ENCODE results near the gene ASXL3. TPM values are rescaled to one million over a fixed set of nuclear protein-coding genes. Genes with fewer than 3 reads are reported as not detected.

Gene ASXL3
- total and polyA plus RNA-seq, 2 donors (not counting 3 experiments of a cell fraction or from before 2014, with no cell fraction given): 0.07 to 0.27 TPM

GRCh38 chr18:33567705-33568104, 10.3 kb upstream of the ASXL3 start:
- Histone ChIP-seq H3K9me1 (replicated peaks; ENCODE audit: control insufficient read depth, extremely low read depth, insufficient read depth, low read length) (no peaks in the 10 kb centered on the region), H4K20me1 (replicated peaks; ENCODE audit: control insufficient read depth, extremely low read depth, insufficient read depth, low read length) (no peaks in the 10 kb centered on the region), H3K36me3 (ENCODE audit: control insufficient read depth in 2 of 2, extremely low read depth in 1 of 2, insufficient read depth in 2 of 2, low read length in 2 of 2) (no peaks in the 10 kb centered on the region), H3K4me3 (replicated peaks in 1 of 3; ENCODE audit: insufficient read depth in 1 of 3, low read depth in 1 of 3, low read length in 3 of 3) (no peak overlapping the region), H3K79me2 (ENCODE audit: control insufficient read depth, insufficient read depth, low read length) (no peaks in the 10 kb centered on the region), H3K9ac (replicated peaks; ENCODE audit: extremely low read depth, insufficient read depth, low read length) (no peak overlapping the region), H2AFZ (ENCODE audit: low read depth, low read length) (no peak overlapping the region), H3K4me1 (ENCODE audit: control insufficient read depth, extremely low read depth, insufficient read depth, low read length) (no peaks in the 10 kb centered on the region), H3K27me3 (ENCODE audit: control insufficient read depth in 2 of 2, insufficient read depth in 2 of 2, low read length in 2 of 2) (no peaks in the 10 kb centered on the region), H3K4me2 (ENCODE audit: insufficient read depth, low read length) (no peak overlapping the region), H3K27ac (ENCODE audit: insufficient read depth, low read depth, low read length) (no peak overlapping the region), H3K9me3 (replicated peaks; ENCODE audit: control insufficient read depth, insufficient read depth, low read length) (no peaks in the 10 kb centered on the region)
- FAIRE-seq: no peak
- BruUV-seq (replicated peaks): no TSS peak
- dilution Hi-C loops (cut with MboI; ENCODE audit: extremely low pct_ligation_motif_present, low sequenced_read_pairs) (no loop called here), intact Hi-C loops (cut with micrococcal nuclease) (no loop called here)
- ChIA-PET CTCF (no interaction called here), POLR2A (no interaction called here)
- no peak for DNase-seq (ENCODE audit: low read depth, low spot score)
- TF ChIP-seq POLR2AphosphoS5 (IDR thresholded peaks at IDR 0.05; ENCODE audit: insufficient read depth, low read depth, low read length) (no peak), FOS (IDR thresholded peaks at IDR 0.05; ENCODE audit: borderline replicate concordance, insufficient read depth, low read length) (no peak), CTCF (IDR thresholded peaks at IDR 0.05; ENCODE audit: extremely low read depth in 1 of 2, insufficient read depth in 1 of 2, low read depth in 1 of 2, low read length in 2 of 2) (no peak), MYC (IDR thresholded peaks at IDR 0.05; ENCODE audit: low read depth, low read length) (no peak), POLR2A (IDR thresholded peaks at IDR 0.05; ENCODE audit: low read depth, low read length) (no peak), EZH2 (IDR thresholded peaks at IDR 0.05; ENCODE audit: borderline replicate concordance, low read depth, low read length, severe bottlenecking) (no peak), JUN (IDR thresholded peaks at IDR 0.05; ENCODE audit: borderline replicate concordance, insufficient read depth, insufficient read length, low read depth) (no peak), MAX (IDR thresholded peaks at IDR 0.05; ENCODE audit: insufficient read depth, insufficient read length) (no peak), GATA2 (IDR thresholded peaks at IDR 0.05; ENCODE audit: insufficient read depth, insufficient read length, low read depth, low read length) (no peak)
